Measurements from ENCODE around the gene PMEL.
"Not testable (repeated sequence)": the region's sequence is repeated elsewhere in the genome, so short reads cannot be mapped to it uniquely, and the experiment has no call there.

Gene PMEL

GRCh38 chr12:55938826-55939501, 26.9 kb downstream of the PMEL start:
- no peak for DNase-seq

- DNase-seq, result no peak
Measured at GRCh38 chr12:55937981-55938380, 27.9 kb downstream of the PMEL start.

GRCh38 chr12:55935738-55936151, 30.1 kb downstream of the PMEL start:
- DNase-seq, result no peak

DNA sequence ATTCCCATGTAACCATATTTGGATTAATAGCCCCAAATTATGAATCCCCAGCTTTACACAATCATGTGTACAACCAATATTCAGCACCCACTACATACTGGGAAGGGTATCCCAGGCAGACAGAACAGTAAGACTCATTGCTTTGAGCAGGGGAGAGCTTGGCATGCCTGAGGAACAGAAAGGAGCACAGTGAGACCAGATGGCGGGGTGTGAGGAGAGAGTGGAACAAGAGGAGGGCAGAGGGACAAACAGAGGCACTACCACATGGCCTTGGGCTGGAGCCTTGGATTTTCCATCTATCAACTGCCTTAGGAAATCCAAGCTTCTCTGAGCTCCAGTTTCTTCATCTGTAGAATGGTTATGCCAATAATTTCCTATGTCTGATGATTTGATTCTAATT, 31.1 kb downstream of the PMEL start:
- no peak for DNase-seq

DNA sequence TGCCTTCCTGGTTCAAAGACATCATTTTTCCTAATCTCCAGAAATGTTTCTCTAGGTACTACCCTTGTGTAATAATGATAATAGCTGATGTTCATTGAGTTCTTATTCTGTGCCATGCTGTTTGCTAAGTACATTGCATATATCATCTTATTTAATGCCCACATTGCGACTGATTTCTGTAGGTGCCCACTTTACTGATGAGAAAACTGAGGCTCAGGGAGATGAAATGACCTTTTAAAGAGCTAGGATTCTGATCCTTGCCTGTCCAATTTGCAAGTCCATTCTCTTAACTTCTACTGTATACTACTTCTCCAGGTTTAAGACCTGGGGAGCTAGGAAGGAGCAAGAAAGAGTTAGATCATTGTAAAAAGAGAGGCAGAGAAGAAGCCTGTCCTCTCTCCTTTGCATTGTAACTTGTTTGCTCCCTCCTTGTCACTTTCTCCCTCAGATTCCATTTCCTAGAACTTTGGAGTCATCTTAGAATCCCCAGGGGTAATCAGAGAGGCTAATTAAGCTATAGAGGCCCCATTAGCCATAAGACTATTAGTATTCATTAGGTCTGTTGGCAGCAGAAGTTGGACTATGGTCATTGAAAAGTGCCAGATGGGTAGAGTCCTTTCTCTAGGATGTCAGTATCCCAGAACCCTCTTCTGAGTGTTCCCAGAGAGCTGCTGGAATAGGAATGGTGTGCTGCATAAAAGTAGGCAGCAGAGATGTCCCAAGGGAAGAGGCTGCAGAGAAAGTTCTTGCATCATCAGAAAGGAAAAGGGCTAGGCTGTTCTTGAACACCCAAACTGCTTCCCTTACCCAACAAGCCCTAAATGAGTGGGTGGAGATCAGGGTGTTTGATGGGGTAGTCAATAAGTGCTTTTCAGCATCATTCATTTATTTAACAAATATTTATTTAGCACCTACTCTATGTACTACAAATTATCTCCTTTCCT, 31.8 kb downstream of the PMEL start:
- DNase-seq, result no peak

- peak; percentile 50 for DNase-seq
Measured at GRCh38 chr12:55933169-55933798, 32.6 kb downstream of the PMEL start.

DNA sequence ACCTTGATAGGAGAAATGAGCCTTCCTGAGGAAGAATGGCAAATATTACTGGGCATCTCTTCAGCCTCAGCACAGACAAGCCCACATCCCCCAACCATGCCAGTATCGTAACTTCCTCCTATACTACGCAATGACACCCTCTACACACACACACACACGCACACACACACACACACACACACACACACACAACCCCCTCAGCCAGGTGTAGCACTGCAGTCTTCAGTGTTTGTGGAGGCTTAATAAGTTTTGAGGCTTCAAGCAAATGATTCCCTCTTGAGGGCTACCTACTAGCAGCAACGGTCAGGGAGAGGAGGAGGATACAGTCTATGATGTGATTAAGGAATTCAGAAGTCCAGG, 33.3 kb downstream of the PMEL start:
- DNase-seq, result no peak

GRCh38 chr12:55931780-55932550, 33.9 kb downstream of the PMEL start:
- peak; percentile 42 for DNase-seq

DNA sequence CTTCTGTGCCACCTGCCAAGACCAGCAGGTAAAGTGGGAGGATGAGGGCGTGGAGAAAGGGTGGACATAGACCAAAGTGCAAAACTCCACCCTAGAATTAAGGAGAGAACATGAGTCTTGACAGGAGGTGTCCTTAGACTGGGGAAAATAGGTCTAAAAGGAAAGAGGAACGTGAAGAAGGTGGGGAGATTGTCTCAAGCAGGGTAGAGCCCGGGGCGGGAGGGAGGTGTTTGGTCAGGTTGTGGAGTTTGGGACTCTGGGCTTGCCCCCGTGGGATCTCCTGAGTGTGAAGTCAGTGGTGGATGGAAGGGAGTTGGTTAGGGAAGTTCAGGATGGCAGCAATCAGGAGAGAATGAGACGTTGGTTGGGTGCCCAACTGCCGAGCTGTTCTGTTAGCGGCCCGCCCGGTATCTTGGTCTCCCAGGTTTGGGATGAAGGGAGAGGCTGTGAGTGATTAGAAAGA, 34.5 kb downstream of the PMEL start:
- no peak for DNase-seq

DNA sequence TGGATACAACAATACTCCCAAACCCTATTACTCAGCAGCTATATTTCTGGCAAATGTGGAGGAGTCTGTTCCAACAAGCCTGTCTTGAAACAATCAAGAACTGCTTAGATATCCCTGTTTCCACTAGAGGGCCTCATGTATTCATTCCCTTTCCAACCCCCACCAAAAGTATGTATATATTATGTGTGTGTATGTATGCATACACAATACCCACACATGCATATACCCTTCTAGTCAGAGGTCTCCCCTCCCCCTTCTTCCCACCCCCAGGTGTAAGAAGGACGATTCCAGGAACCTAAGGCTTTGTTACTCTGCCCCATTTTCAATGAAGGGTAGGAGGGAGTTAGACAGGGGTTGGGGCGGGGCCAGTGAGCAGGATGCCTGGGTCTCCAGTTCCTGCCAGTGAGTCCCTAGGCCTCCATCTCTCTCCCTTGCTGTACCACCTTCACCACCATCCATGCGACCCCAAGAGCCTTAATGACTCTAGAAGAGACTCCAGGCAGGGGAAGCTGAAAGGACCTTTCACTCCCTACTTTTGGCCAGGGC, 35.0 kb downstream of the PMEL start, which contains the start of gene DGKA:
TSS of gene DGKA (plus strand) at position 392 of the 546 bp plus-strand sequence. CDS start 5,342 bp downstream, outside the sequence.
- DNase-seq, result peak; percentile 65

DNA sequence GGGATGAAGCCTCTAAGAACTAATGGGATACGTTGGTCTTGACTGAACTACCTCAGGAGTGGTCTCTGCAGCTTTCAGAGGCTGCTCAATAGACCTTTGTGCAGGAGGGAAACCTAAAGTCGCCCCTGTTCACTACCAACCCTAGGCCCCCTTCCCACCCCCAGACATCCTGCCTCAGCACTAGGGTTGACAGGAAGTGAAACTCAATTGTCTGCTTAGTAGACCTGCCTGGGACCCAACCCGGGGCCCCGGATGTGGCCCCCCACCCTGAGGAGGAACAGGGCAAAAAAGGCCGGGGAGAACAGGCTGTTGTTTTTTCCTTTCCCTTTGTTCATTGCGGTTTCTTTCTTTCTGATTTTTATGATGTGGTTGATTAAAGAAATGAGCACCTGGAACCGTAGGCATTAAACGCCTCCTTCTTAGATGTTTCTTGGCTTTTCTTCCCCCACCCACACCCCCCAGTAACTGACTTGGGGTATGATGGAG, 36.5 kb downstream of the PMEL start:
- DNase-seq, result peak; percentile 31

DNA sequence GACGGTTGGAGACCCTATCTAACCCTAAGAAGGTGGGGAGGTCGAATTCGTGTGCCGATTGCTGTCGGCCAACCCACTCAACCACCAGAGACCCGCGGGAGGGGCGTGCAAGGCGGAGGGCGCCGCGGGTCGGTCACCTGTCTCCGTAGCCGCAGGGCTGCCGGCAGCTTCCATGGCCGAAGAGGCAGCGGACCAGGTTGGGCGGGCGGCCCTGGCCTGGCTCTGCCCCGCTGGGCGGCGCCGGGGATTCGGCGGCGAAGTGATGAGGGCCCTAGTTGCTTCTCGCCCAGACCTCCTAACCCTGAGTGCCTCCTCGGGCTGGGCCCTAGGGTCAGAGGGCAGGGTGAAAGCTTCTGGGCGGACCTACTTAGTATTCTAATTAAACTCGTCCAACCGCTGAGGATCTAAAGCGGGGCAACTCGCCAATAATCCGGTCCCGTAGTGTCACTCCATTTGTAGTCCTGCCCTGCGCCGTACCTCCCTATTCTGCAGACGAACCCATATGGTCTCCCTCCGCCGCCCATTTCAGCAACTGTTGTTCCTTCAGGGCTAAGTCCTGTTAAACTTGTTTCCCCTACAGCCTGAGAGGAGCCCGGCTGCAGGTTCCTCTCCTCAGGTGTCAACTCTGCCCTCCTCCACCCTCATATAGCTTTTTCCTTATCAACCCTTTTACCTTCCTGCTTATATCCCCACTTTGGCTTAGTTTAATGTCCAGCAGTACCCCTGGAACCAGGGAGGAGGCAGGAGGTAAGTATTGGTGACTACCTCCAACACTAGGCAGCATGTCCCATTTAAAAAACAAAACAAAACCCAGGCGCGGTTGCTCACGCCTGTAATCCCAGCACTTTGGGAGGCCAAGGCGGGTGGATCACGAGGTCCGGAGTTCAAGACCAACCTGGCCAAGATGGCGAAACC, 38.0 kb downstream of the PMEL start, which contains the start of gene PYM1:
TSS of gene PYM1 (minus strand) at position 307 of the 915 bp plus-strand sequence. CDS start at position 174, 133 bp downstream.
- DNase-seq, result peak; percentile 90

- peak; percentile 92 for DNase-seq
Measured at GRCh38 chr12:55926738-55927587, 38.9 kb downstream of the PMEL start.

DNA sequence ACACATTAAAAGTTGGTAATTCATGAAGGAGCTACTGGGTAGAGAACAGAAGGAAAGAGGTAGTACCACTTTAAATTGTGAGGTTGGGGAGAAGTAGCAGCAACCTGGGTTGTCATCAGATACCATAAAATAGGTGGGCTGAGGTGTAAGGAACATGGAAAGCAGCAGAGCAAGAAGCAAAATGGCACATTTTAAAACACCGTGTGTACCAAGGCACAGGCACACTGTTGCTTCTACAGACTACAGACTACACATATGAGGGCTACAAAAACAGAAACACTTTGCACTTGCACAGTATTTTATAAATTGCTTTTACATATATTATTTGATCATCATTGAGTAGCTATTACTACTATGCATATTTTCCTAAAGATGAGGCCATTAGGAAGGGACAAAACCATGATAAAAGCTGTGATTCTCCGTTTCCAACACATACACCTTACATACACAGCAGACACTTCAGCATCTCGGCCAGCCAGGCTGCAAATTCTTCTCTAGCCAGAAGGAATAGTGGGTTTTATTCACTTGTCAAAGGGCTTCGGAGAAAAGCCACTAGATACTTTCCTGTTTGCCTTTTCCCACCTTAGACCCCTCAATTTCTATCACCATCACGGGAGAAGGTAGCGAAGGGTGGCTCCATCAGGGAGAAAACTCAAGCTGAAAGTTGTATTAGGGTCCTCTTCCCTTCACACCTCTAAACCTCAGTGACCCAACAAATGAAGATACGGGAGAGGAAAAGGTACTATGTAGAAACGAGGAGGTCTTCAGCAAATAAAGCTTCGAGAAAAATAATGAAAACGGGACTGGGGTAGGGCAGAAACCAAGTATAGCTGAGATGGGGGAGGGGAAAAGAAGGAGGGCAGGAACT, 39.7 kb downstream of the PMEL start:
- no peak for DNase-seq

DNA sequence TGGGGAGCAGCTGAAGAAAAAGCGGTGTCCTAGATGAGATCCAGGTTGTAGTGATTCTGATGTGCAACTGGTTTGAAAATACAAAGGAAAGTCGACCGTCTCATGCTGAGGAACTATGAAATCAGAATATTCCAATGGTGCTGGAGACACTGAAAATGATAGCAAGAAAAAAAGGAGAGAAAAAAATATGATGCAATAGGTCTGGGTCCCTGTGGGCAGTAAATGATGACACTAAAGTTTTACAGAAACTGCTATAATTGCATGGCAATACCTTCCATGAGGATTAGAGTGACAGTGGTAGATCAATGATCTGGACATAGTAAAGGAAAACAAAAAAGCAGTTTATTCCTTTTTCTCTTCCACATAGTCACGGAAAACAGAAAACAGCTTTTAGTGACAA, 40.5 kb downstream of the PMEL start:
- no peak for DNase-seq

DNA sequence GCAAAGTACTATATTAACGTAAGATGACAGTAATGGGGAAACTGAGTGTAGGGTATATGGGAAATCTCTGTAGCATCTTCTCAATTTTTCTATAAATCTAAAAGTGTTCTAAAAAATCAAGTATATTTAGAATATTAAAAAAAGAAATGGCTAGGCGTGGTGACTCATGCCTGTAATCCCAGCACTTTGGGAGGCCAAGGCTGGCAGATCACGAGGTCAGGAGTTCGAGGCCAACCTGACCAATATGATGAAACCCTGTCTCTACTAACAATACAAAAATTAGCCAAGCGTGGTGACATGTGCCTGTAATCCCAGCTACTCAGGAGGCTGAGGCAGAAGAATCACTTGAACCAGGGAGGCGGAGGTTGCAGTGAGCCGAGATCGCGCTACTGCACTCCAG, 42.2 kb downstream of the PMEL start:
- not testable (repeated sequence) for DNase-seq

DNA sequence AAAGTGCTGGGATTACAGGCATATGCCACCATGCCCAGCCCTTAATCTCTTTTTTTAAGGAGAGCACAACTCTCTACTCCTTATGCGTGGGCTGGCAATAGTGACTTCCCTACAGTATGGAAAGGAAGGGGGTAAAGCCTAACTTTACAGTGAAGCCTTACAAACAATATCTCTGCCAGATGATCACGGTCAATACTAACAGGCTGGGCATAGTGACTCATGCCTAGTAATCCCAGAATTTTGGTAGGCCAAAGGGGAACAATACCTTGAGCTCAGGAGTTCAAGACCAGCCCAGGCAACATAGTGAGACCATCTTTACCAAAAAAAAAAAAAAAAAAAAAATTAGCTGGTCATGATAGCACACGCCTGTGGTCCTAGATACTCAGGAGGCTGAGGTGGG, 43.7 kb downstream of the PMEL start:
- no peak for DNase-seq

DNA sequence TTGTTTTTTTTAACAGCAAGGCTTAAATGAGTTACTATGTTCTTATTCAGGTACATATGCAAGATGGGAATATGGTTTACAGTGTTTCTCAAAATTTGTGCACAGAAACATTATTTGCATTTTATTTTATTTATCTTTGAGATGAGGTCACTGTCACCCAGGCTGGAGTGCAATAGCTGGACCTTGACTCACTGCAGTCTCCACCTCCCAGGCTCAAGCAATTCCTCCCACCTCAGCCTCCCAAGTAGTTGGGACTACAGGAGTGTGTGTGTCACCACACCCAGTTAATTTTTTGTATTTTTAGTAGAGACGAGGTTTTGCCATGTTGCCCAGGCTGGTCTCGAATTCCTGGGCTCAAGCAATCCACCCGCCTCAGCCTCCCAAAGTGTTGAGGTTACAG, 46.8 kb downstream of the PMEL start:
- DNase-seq, result not testable (repeated sequence)

- peak; percentile 74 for DNase-seq
Measured at GRCh38 chr12:55915482-55915859, 50.4 kb downstream of the PMEL start.
